DND-41 (cell line): Measurements from ENCODE around the gene CDC45.

Experiments used
- EZH2 ChIP-seq: IDR thresholded peaks from 3 replicates; pipeline ENCODE4 v1.6.1; 2012; ENCODE audit warnings: borderline replicate concordance, low read depth, mild to moderate bottlenecking, moderate library complexity, low read length, inconsistent platforms; ENCODE audit not compliant: severe bottlenecking
- TF ChIP-seq, protein P1 (sequence below): IDR thresholded peaks from 2 replicates; pipeline ENCODE4 v1.5.1; 2012; ENCODE audit warnings: borderline replicate concordance, low read length, moderate library complexity, mild to moderate bottlenecking; ENCODE audit not compliant: poor library complexity, severe bottlenecking; ENCODE audit errors: extremely low read depth

DNA sequence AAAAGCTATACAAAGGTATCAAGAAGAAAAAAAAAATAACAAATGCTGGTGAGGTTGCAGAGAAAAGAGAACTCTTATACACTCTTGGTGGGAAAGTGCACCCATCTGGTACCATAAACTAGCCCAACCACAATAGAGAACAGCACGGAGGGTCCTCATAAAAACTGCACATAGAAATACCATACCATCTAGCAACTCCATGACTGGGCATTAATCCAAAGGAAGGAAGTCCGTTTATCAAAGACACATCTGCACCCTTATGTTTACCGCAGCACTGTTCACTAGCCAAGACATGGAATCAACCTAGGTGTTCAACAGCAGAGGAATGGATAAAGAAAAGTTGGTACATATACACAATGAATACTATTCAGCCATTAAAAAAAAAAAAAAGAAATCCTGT, 55.3 kb downstream of the CDC45 start:
- TF ChIP-seq, protein P1, sequence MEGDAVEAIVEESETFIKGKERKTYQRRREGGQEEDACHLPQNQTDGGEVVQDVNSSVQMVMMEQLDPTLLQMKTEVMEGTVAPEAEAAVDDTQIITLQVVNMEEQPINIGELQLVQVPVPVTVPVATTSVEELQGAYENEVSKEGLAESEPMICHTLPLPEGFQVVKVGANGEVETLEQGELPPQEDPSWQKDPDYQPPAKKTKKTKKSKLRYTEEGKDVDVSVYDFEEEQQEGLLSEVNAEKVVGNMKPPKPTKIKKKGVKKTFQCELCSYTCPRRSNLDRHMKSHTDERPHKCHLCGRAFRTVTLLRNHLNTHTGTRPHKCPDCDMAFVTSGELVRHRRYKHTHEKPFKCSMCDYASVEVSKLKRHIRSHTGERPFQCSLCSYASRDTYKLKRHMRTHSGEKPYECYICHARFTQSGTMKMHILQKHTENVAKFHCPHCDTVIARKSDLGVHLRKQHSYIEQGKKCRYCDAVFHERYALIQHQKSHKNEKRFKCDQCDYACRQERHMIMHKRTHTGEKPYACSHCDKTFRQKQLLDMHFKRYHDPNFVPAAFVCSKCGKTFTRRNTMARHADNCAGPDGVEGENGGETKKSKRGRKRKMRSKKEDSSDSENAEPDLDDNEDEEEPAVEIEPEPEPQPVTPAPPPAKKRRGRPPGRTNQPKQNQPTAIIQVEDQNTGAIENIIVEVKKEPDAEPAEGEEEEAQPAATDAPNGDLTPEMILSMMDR: no peak
- no peak for TF ChIP-seq EZH2
